Inflammatory macrophage treated with lipopolysaccharide for 4 hours (primary cell): ENCODE results near the gene GAPDH.

ENCODE experiments used
- DNase-seq: peaks from one replicate; pipeline ENCODE4 v3.0.0-alpha.2; 2020

GAPDH gene

GRCh38 chr12:6530576-6531260 is 3.6 kb upstream of the GAPDH start:
- DNase-seq = no peak

GRCh38 chr12:6532051-6532926 is 2.0 kb upstream of the GAPDH start:
- DNase-seq = peak; percentile 86

- peak; percentile 51 for DNase-seq
These were observed 1.2 kb upstream of the GAPDH start for GRCh38 chr12:6532927-6533652.

GRCh38 chr12:6533653-6533922 is 729 bp upstream of the GAPDH start:
- DNase-seq = peak; percentile 9

- no peak for DNase-seq
These were observed 303 bp downstream of the GAPDH start for GRCh38 chr12:6534695-6534944.

- peak; percentile 93 for DNase-seq
These were observed 804 bp downstream of the GAPDH start for GRCh38 chr12:6534945-6535696.

GRCh38 chr12:6535697-6535946 is 1.3 kb downstream of the GAPDH start:
- DNase-seq = no peak

GRCh38 chr12:6535960-6536847 is 1.9 kb downstream of the GAPDH start:
- DNase-seq = no peak

GRCh38 chr12:6536894-6537579 is 2.7 kb downstream of the GAPDH start:
- no peak for DNase-seq

- peak; percentile 75 for DNase-seq
These were observed 3.5 kb downstream of the GAPDH start for GRCh38 chr12:6537580-6538419.

GRCh38 chr12:6538420-6539313 is 4.3 kb downstream of the GAPDH start:
- DNase-seq = no peak

GRCh38 chr12:6539314-6539682 is 5.0 kb downstream of the GAPDH start:
- DNase-seq = no peak

- no peak for DNase-seq
These were observed 5.4 kb downstream of the GAPDH start for GRCh38 chr12:6539707-6540134.

GRCh38 chr12:6540181-6540877 is 6.0 kb downstream of the GAPDH start:
- DNase-seq = peak; percentile 81

- no peak for DNase-seq
These were observed 7.3 kb downstream of the GAPDH start for GRCh38 chr12:6541371-6542165.

GRCh38 chr12:6542209-6543009 is 8.1 kb downstream of the GAPDH start:
- peak; percentile 7 for DNase-seq

- no peak for DNase-seq
These were observed 11.7 kb downstream of the GAPDH start for GRCh38 chr12:6546016-6546415.

- DNase-seq = no peak
These were observed 13.2 kb downstream of the GAPDH start for GRCh38 chr12:6547566-6547965.
